HG02885 (cell line): ENCODE results near the gene AJUBA.
"Not testable (repeated sequence)": the region's sequence is repeated elsewhere in the genome, so short reads cannot be mapped to it uniquely, and the experiment has no call there.

Experiments used
- ATAC-seq: cut with Tn5 transposase; IDR thresholded peaks from one replicate; pipeline ENCODE4 v1.9.1; 2021; ENCODE audit warnings: mild to moderate bottlenecking; ENCODE audit not compliant: unreplicated experiment, poor library complexity

The AJUBA gene

DNA sequence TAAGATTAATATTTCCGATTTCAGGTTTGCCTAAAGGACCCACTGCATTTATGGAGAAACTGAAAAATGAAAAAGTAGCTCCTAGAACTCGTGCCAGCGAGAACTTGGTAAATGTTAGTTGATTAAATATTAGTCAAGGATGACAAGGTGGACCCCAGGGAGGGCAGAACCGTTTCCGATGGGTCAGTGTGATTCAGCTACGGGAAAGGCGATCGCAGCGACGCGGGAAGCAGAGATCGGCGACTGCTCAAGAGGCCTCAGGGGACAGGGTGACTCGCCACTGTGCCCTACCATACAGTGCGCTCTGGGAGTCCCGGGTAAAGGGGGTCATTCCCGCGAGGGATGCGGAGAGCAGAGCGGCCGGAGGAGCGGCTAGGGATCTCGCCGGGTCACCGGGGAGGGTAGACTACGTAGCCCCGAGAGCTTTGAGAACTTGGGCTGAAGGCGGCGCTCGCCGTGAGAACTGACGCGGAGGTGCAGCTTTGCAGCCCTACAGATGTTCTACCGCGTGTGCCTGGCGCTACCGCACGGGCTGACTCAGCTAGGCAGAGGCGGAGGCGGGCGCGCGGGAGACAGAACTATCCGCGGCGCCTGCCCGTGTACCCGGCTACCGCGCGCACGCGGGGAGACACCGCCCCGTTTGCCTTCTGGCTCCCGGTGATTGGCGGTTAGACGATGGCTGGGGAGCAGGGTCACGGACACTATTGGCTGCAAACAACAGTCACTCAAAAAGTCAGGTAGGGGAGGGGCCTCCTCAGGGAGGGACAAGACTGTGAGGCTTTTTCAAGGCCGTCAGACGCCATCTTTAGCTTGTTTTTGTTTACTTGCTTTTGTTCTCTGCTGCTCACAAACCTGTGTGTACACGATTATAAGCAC is 24.4 kb upstream of the AJUBA start:
- peak; percentile 95 for ATAC-seq

GRCh38 chr14:23006188-23006534 is 23.8 kb upstream of the AJUBA start:
- ATAC-seq: no peak

- no peak for ATAC-seq
These were observed 23.3 kb upstream of the AJUBA start for GRCh38 chr14:23005451-23006187.

DNA sequence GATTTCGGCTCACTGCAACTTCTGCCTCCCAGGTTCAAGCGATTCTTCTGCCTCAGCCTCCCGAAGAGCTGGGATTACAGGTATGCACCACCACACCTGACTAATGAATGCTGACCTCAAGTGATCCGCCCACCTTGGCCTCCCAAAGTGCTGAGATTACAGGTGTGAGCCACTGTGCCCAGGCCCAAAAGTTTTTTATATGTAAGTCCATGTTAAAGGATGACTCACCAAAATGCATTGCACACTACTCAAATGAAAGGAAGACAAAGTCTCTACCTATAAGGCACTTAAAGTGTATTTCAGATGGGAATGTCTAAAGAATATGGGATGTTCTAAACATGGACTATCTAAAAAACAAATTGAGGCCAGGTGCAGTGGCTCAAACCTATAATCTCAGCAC is 21.9 kb upstream of the AJUBA start:
- ATAC-seq: not testable (repeated sequence)

DNA sequence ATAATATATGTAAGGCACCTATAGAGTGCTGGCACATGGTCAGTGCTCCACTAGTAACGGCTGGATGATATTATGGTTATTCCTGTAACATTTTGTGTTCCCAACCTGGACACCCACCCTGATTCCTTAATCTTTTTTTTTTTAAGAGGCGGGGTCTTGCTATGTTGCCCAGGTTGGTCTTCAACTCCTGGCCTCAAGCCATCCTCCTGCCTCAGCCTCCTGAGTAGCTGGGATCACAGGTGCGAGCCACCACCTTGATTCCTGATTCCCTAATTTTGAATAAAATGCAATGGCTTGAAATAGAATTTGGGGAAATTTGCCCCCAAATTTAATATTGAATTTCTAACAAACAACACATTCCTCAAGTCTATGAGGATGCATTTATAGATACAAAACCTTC is 20.2 kb upstream of the AJUBA start:
- ATAC-seq: no peak

- no peak for ATAC-seq
These were observed 18.5 kb upstream of the AJUBA start for GRCh38 chr14:23000860-23001259.

DNA sequence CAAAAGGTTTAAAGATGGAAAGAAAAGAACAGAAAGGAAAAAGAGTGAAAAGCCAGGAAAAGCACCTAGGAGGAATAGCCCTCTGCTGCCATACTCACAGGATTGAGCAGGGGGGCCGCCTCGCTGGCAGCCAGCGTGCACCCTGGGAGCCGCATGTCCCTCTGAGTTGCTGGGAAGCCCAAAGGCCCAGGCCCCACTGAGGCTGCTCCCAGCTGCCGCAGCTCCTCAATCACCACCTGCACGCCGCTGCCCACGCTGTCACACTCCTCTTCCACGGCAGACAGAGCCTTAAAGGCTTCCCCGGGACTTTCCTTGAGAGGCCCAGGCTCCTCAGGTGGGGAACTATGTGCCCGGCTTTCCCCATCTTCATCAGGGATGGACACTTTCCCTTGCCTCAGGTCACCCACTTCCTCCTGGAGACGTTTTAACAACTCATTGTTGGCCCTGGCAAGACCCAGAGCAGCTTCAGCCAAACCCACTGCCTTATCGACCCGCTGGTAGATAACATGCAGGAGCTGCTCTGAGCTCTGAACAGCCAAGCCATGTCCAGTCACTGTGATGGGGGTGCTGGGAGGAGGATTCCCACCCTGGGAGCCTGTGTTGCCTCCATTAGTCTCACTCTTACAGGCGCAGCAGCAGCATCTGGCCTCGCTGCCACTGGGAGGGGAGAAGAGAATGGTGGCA is 16.1 kb upstream of the AJUBA start:
- ATAC-seq: no peak

- ATAC-seq: no peak
These were observed 15.4 kb upstream of the AJUBA start for GRCh38 chr14:22997676-22998323.

- no peak for ATAC-seq
These were observed 14.7 kb upstream of the AJUBA start for GRCh38 chr14:22996768-22997654.

- ATAC-seq: no peak
These were observed 13.7 kb upstream of the AJUBA start for GRCh38 chr14:22995889-22996625.

- ATAC-seq: no peak
These were observed 12.5 kb upstream of the AJUBA start for GRCh38 chr14:22994762-22995275.

DNA sequence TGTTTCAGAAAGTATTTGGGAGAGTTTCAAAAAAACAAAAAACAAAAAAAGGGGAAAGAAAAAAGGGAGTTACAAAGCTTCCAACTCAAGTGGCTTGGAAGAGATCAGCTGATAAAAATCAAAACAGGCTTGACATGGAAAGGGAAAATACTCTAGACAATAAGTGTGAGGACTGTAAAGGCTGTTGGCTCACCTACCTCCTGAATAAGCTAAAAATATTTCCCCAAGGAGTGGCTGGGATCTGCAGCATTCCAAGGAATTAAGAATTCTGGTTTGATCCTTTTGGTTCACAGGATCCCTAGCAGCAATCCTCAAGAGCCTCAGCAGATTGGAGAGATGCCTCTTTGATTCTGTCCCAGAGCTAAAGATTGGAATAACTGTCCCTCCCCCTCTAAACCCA is 11.2 kb upstream of the AJUBA start:
- no peak for ATAC-seq

DNA sequence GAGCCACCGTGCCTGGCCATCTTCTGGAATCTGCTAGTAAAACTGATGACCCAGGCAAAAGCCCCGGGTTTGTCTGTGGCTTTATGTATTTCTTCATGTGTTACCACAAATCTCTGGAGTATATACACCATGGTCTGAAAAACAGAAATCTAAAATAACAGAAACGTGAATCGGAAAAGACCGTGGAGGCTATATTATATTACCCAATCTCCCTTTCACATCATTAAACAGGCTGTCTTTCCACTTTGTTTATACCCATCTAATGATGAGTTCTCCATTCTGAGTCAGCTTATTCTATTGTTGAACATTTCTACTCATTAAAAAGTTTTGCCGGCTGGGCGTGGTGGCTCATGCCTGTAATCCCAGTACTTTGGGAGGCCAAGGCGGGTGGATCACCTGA is 9.5 kb upstream of the AJUBA start:
- no peak for ATAC-seq

DNA sequence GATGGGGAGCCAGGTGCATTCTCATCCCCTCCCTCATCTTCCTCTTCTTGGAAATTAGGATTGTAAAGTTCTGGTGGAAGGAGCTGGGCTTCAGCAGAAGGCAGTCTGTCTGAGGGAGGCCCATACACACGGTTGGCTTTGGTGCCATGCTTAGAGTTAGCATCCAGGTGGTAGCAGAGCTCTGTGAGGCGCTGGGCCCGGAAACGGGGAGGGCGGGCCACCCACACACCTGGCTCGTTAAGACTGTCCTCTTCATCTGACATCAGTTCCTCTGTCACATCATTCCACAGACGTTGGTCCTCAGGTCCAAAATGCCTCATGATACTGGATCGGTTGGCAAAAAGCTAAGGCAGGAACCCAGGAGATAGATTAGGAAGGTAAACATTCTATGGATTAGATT is 4.9 kb upstream of the AJUBA start:
- ATAC-seq: no peak

GRCh38 chr14:22986508-22987054 is 4.2 kb upstream of the AJUBA start:
- peak; percentile 50 for ATAC-seq

GRCh38 chr14:22985894-22986507 is 3.6 kb upstream of the AJUBA start:
- no peak for ATAC-seq

GRCh38 chr14:22984959-22985658 is 2.8 kb upstream of the AJUBA start:
- no peak for ATAC-seq
